Smooth muscle cell (in vitro differentiated cells): ENCODE measurements around the gene PRKAG1. TPM values are rescaled to one million over a fixed set of nuclear protein-coding genes. Genes with fewer than 3 reads are reported as not detected.

Experiments
- DNase-seq: peaks from one replicate; lab custom pipeline; 2025; ENCODE audit not compliant: unreplicated experiment; lab: John Stamatoyannopoulos, UW
- H2AFZ ChIP-seq: fragments of 200-600 bp; sonication (generic); 2 replicates; pipeline ENCODE4 v1.6.0; 2016; ENCODE audit warnings: antibody characterized with exemption, low read depth, mild to moderate bottlenecking
- H3F3A ChIP-seq: fragments of 200-600 bp; sonication (generic); 2 replicates; pipeline ENCODE4 v1.6.0; 2017; ENCODE audit warnings: antibody characterized with exemption, low read depth
- H3K27ac ChIP-seq: fragments of 200-600 bp; sonication (generic); 2 replicates; pipeline ENCODE4 v1.5.1; 2016; ENCODE audit warnings: low read depth, mild to moderate bottlenecking
- H3K27me3 ChIP-seq: fragments of 200-600 bp; sonication (generic); 2 replicates; pipeline ENCODE4 v1.6.1; 2016; ENCODE audit warnings: low read depth, mild to moderate bottlenecking
- H3K36me3 ChIP-seq: fragments of 200-600 bp; sonication (generic); 2 replicates; pipeline ENCODE4 v1.5.1; 2016; ENCODE audit warnings: low read depth
- H3K4me1 ChIP-seq: fragments of 200-600 bp; sonication (generic); 2 replicates; pipeline ENCODE4 v1.5.1; 2016; ENCODE audit warnings: low read depth
- H3K4me2 ChIP-seq: fragments of 200-600 bp; sonication (generic); 2 replicates; pipeline ENCODE4 v1.6.0; 2016; ENCODE audit warnings: mild to moderate bottlenecking
- H3K4me3 ChIP-seq: fragments of 200-600 bp; sonication (generic); 2 replicates; pipeline ENCODE4 v1.5.1; 2016; ENCODE audit warnings: mild to moderate bottlenecking
- H3K79me2 ChIP-seq: fragments of 200-600 bp; sonication (generic); 2 replicates; pipeline ENCODE4 v1.6.0; 2016; ENCODE audit warnings: low read depth, mild to moderate bottlenecking
- H3K9ac ChIP-seq: fragments of 200-600 bp; sonication (generic); 2 replicates; pipeline ENCODE4 v1.6.0; 2016; ENCODE audit warnings: low read depth
- H3K9me3 ChIP-seq: fragments of 200-600 bp; sonication (generic); replicated peaks from 2 replicates; pipeline ENCODE4 v1.5.1; 2016; ENCODE audit warnings: low read depth
- H4K20me1 ChIP-seq: fragments of 200-600 bp; sonication (generic); 2 replicates; pipeline ENCODE4 v1.6.0; 2016; ENCODE audit warnings: low read depth
- WGBS: methylation state at CpG from one replicate; pipeline ENCODE4 v1.1.7; 2016; ENCODE audit warnings: low lambda C conversion rate; 5-methylcytosine and 5-hydroxymethylcytosine counted together
- polyA plus RNA-seq: library from polyadenylated mRNA; unstranded; fragments of >200 nt; fragmentation: Nextera tagmentation; extraction: Ambion mirVana; gene quantifications from 2 replicates; pipeline ENCODE4 v1.2.1, GENCODE V29; 2016
- total RNA-seq: library from RNA; depleted of rRNA; stranded (reverse); fragments of >200 nt; gene quantifications from 2 replicates; pipeline ENCODE4 v1.2.3, GENCODE V29; 2014
- TF ChIP-seq, protein P1 (sequence below): fragments of 200-600 bp; sonication (generic); IDR thresholded peaks from 2 replicates; pipeline ENCODE4 v1.5.1; 2017; ENCODE audit warnings: borderline replicate concordance, mild to moderate bottlenecking, antibody characterized with exemption; ENCODE audit not compliant: insufficient read depth, poor library complexity, severe bottlenecking

PRKAG1 gene
- total and polyA plus RNA-seq, 2 experiments from 2014 or later: 42.5 to 62.6 TPM

DNA sequence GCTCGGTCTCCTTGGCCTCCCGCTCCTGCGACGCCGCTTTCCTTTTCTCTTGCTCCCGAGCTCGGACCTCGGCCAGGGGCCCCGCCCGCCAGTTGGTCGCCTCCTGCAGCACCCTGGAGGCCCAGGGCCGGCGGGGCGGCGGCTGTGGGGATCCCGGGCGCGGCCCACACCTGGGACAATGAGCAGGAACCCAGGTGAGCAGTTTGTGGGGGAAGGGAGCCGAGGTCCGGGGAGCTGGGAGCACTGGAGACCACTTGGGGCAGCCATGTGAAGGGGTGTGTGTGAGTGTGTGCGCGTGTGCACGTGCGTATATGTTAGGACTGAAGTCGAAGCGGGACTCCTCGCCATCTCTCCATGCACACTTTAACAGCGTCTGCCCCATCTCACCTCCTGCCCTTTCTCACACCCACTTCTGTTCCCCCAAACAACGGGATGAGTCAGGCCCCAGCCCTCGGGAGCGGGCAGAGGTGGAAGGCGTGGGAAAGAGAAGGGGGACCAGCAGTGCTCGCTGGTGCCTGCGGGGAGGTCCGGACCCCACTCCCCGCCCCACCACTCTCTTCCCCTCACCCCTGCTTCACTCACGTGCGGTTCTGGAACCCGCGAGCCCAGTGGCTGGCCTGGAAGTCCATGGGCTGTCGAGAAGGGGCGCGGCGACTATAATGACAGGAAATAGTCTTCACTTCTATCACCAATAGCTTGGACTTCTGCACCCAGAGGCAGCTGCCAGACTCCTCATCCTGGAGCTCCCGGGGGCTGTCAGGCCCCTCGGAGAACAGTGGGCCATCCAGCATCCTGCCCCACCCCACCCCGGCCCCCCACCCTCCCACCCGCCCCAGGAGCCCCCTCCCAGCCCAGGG lies 19.9 kb downstream of the PRKAG1 start:
- Histone ChIP-seq H3K9ac (no peak overlapping the region), H3K27me3 (peaks cover 44% of the 10 kb centered on the region), H3K4me3 (peak overlapping the region; percentile 56), H3K27ac (no peak overlapping the region), H3K4me2 (peak overlapping the region; percentile 94), H3K4me1 (peaks cover 11% of the 10 kb centered on the region), H4K20me1 (peaks cover 15% of the 10 kb centered on the region), H3K9me3 (no peaks in the 10 kb centered on the region), H3F3A (peaks cover 6% of the 10 kb centered on the region), H2AFZ (no peak overlapping the region), H3K79me2 (no peaks in the 10 kb centered on the region), H3K36me3 (peaks cover 5% of the 10 kb centered on the region)
- no peak for DNase-seq
- 5% methylated on average over 40 of the region's 48 CpGs for WGBS
- TF ChIP-seq, protein P1, sequence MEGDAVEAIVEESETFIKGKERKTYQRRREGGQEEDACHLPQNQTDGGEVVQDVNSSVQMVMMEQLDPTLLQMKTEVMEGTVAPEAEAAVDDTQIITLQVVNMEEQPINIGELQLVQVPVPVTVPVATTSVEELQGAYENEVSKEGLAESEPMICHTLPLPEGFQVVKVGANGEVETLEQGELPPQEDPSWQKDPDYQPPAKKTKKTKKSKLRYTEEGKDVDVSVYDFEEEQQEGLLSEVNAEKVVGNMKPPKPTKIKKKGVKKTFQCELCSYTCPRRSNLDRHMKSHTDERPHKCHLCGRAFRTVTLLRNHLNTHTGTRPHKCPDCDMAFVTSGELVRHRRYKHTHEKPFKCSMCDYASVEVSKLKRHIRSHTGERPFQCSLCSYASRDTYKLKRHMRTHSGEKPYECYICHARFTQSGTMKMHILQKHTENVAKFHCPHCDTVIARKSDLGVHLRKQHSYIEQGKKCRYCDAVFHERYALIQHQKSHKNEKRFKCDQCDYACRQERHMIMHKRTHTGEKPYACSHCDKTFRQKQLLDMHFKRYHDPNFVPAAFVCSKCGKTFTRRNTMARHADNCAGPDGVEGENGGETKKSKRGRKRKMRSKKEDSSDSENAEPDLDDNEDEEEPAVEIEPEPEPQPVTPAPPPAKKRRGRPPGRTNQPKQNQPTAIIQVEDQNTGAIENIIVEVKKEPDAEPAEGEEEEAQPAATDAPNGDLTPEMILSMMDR: no peak

DNA sequence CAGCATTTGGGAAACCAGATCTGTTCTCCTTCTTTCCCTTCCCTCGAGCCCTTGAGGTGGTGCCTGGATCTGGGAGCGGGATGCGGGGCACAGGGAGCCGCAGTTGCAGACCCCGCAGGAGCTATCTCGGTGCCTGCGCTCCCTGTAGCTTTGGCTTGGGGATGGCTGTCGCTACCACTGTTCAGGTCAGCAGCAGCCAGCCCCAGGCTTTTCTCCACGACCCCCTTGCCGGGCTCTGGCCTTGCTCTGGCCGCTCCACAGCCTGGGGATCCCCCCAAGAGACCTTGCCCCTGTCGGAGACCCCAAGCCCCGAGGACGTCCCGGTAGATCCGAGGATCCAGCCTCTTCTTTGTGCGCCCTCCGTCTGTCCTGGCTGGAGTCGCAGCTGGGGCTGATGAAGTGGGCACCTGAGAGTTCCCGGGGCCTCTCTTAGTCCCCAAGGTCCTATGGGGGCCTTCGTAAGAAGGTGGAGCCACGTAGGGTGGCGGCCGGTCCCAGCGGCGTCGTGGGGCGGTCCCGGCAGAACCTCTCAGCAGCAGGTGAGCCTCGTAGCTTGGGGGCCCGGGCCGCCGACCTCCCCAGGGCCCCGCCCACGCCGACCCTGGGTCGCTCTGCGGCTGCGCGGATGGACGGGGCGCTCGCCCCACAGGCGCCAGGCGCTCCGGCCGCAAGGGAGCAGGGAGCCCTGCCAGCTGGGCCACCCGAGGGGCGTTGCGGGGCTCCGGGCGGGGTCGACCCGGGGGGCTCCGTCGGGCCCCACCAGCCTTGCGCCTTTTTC lies 20.7 kb downstream of the PRKAG1 start:
- TF ChIP-seq, protein P1: no peak
- no peaks in the 10 kb centered on the region for H3K9me3 ChIP-seq
- peaks cover 44% of the 10 kb centered on the region for H3K27me3 ChIP-seq
- no peak overlapping the region for H3K27ac ChIP-seq
- H3F3A ChIP-seq: peaks cover 6% of the 10 kb centered on the region
- H3K9ac ChIP-seq: no peak overlapping the region
- peaks cover 15% of the 10 kb centered on the region for H4K20me1 ChIP-seq
- H3K36me3 ChIP-seq: peaks cover 5% of the 10 kb centered on the region
- peaks cover 11% of the 10 kb centered on the region for H3K4me1 ChIP-seq
- no peaks in the 10 kb centered on the region for H3K79me2 ChIP-seq
- no peak overlapping the region for H2AFZ ChIP-seq
- peak overlapping the region; percentile 94 for H3K4me2 ChIP-seq
- H3K4me3 ChIP-seq: peak overlapping the region; percentile 56
- no peak for DNase-seq
- WGBS: 1% methylated on average over 40 of the region's 57 CpGs

DNA sequence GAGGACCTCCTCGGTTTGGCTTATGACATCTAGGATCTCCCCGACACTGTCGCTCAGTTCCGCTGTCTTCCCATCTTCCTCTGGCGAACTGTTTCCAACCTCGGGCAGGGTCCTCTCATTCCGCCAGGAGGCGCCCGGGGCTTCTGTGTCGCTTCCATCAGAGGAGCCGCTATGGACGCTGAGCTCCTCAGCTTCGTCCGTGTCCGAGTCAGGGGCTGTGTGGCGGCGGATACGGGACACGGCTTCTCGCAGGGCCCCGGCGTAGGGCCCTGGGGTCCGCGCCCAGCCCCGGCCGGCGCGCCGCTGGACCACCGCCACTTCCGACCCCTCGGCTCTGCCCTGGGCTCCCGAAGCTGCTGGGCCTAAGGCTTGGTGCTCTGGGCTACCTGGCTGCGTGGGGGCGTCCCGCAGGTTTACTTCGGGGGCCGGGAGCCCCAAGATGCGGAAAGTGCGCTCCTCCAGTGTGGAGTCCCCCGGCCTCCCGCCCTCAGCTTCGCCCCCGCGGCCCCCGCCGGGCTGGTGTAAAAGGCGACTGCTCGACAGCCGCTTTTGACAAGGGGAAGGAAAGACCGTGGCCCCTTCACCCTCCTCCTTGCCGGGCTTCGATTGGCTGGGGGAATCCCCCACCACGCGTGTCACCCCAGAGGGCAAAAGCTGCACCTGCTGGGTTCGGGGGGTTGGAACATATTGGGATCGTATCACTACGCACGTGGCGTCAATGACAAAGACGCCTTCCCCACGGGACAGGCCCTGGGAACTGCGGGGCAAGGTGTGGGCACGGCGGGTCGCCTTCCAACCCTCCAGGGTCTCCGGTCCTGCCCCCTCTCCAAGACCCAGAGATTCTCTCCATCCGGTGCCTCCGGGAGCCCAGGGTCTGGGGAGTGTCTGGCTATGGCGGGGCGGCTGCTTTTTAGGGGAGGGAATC lies 21.5 kb downstream of the PRKAG1 start:
- Histone ChIP-seq H3F3A (peaks cover 6% of the 10 kb centered on the region), H3K9ac (no peak overlapping the region), H2AFZ (peak overlapping the region; percentile 49), H3K27me3 (peaks cover 44% of the 10 kb centered on the region), H3K36me3 (peaks cover 1% of the 10 kb centered on the region), H3K27ac (no peak overlapping the region), H3K4me3 (peak overlapping the region; percentile 56), H3K79me2 (no peaks in the 10 kb centered on the region), H4K20me1 (peaks cover 15% of the 10 kb centered on the region), H3K9me3 (no peaks in the 10 kb centered on the region), H3K4me2 (peak overlapping the region; percentile 94), H3K4me1 (peaks cover 11% of the 10 kb centered on the region)
- TF ChIP-seq, protein P1: peak; percentile 60
- peak; percentile 40 for DNase-seq
- 12% methylated on average over 43 of the region's 71 CpGs for WGBS
